HCT116 (cell line): Measurements from ENCODE around the gene KRT38.

Source experiments
- CEBPB ChIP-seq: IDR thresholded peaks from 2 replicates; pipeline ENCODE4 v1.6.1; 2012; ENCODE audit warnings: low read depth
- CTCF ChIP-seq, 3 experiments: fragments of 200-600 bp in 1 of 3; sonication (generic) in 1 of 3; IDR thresholded peaks in 2 of 3; conservative IDR thresholded peaks in 1 of 3; 2 replicates each; pipeline ENCODE4 v1.5.1; 2012 to 2017; ENCODE audit warnings: low read depth in 2 of 3, low read length in 2 of 3, antibody characterized with exemption in 1 of 3, borderline replicate concordance in 1 of 3, control low read depth in 1 of 3, mild to moderate bottlenecking in 1 of 3, mixed read lengths in 1 of 3, mixed run types in 1 of 3, moderate library complexity in 1 of 3; ENCODE audit not compliant: insufficient read depth in 1 of 3
- EGR1 ChIP-seq: IDR thresholded peaks from 2 replicates; pipeline ENCODE4 v1.6.1; 2012; ENCODE audit warnings: low read depth
- EZH2 ChIP-seq: fragments of 200-600 bp; sonication (generic); IDR thresholded peaks from 2 replicates; pipeline ENCODE4 v1.6.1; 2017; ENCODE audit warnings: antibody characterized with exemption, mixed run types
- JUND ChIP-seq: IDR thresholded peaks from 2 replicates; pipeline ENCODE4 v1.6.1; 2012
- MAX ChIP-seq: IDR thresholded peaks from 2 replicates; pipeline ENCODE4 v1.6.1; 2012
- POLR2A ChIP-seq: IDR thresholded peaks from 2 replicates; pipeline ENCODE4 v1.7.0; 2011; ENCODE audit warnings: borderline replicate concordance; ENCODE audit not compliant: insufficient read depth, insufficient read length; ENCODE audit errors: extremely low read depth
- POLR2AphosphoS5 ChIP-seq: IDR thresholded peaks from 2 replicates; pipeline ENCODE4 v1.6.1; 2011; ENCODE audit warnings: mild to moderate bottlenecking, low read depth, low read length, moderate library complexity
- RAD21 ChIP-seq: IDR thresholded peaks from 2 replicates; pipeline ENCODE4 v1.6.1; 2012; ENCODE audit warnings: low read depth, mild to moderate bottlenecking
- SIN3A ChIP-seq: IDR thresholded peaks from 2 replicates; pipeline ENCODE4 v1.6.1; 2012; ENCODE audit warnings: low read depth
- SP1 ChIP-seq: IDR thresholded peaks from 2 replicates; pipeline ENCODE4 v1.6.1; 2012; ENCODE audit warnings: low read depth
- ZNF274 ChIP-seq: fragments of 200-500 bp; sonication (Bioruptor generic); IDR thresholded peaks from 2 replicates; pipeline ENCODE4 v1.6.1; 2014; ENCODE audit warnings: mild to moderate bottlenecking, low read depth, low read length, inconsistent platforms

- TF ChIP-seq CTCF (IDR thresholded peaks at IDR 0.05 in 2 of 3, conservative IDR thresholded peaks at IDR 0.05 in 1 of 3; ENCODE audit: borderline replicate concordance in 1 of 3, insufficient read depth in 1 of 3, low read depth in 2 of 3, low read length in 2 of 3) = no peak
- TF ChIP-seq JUND = no peak
- TF ChIP-seq EZH2 = no peak
- TF ChIP-seq MAX = no peak
- no peak for TF ChIP-seq POLR2A
- TF ChIP-seq ZNF274 = no peak
- no peak for TF ChIP-seq RAD21
- no peak for TF ChIP-seq SIN3A
- no peak for TF ChIP-seq POLR2AphosphoS5
- no peak for TF ChIP-seq CEBPB
- TF ChIP-seq SP1 = no peak
- no peak for TF ChIP-seq EGR1
Measured at GRCh38 chr17:41390411-41390938, 50.3 kb downstream of the KRT38 start.
